ENCODE results near the gene TYRO3.

TYRO3 gene

GRCh38 chr15:41558400-41559238 lies at the start of gene TYRO3:
TYRO3 (plus strand) TSS chr15:41559212; CDS start chr15:41559258, 46 bp downstream.
- peak; percentile 6 for DNase-seq

GRCh38 chr15:41510728-41511127 lies 48.3 kb upstream of the TYRO3 start:
- no peak for DNase-seq

GRCh38 chr15:41511331-41511898 lies 47.6 kb upstream of the TYRO3 start:
- DNase-seq: no peak

GRCh38 chr15:41511899-41512369 lies 47.1 kb upstream of the TYRO3 start:
- DNase-seq: no peak

GRCh38 chr15:41512512-41512939 lies 46.5 kb upstream of the TYRO3 start:
- no peak for DNase-seq

GRCh38 chr15:41512940-41513505 lies 46.0 kb upstream of the TYRO3 start:
- no peak for DNase-seq

GRCh38 chr15:41513506-41514227 lies 45.3 kb upstream of the TYRO3 start, which contains the start of gene LTK:
LTK (minus strand) TSS chr15:41513827; CDS start chr15:41513709, 118 bp downstream.
- DNase-seq: no peak

GRCh38 chr15:41517895-41518449 lies 41.0 kb upstream of the TYRO3 start:
- no peak for DNase-seq

GRCh38 chr15:41520636-41521035 lies 38.4 kb upstream of the TYRO3 start:
- DNase-seq: no peak

- DNase-seq: no peak
Observed at GRCh38 chr15:41521614-41522013, 37.4 kb upstream of the TYRO3 start.

- no peak for DNase-seq
Observed at GRCh38 chr15:41523097-41523496, 35.9 kb upstream of the TYRO3 start.

- DNase-seq: no peak
Observed at GRCh38 chr15:41530363-41530956, 28.6 kb upstream of the TYRO3 start.

GRCh38 chr15:41535544-41535943 lies 23.5 kb upstream of the TYRO3 start:
- DNase-seq: no peak

- DNase-seq: no peak
Observed at GRCh38 chr15:41536866-41537265, 22.1 kb upstream of the TYRO3 start.

- no peak for DNase-seq
Observed at GRCh38 chr15:41543521-41543870, 15.5 kb upstream of the TYRO3 start.

- no peak for DNase-seq
Observed at GRCh38 chr15:41544650-41545015, 14.4 kb upstream of the TYRO3 start.

GRCh38 chr15:41545218-41545617 lies 13.8 kb upstream of the TYRO3 start:
- no peak for DNase-seq

- no peak for DNase-seq
Observed at GRCh38 chr15:41546851-41547786, 11.9 kb upstream of the TYRO3 start.

GRCh38 chr15:41550066-41550775 lies 8.8 kb upstream of the TYRO3 start:
- DNase-seq: no peak

GRCh38 chr15:41553731-41554130 lies 5.3 kb upstream of the TYRO3 start:
- no peak for DNase-seq

- DNase-seq: no peak
Observed at GRCh38 chr15:41554343-41554742, 4.7 kb upstream of the TYRO3 start.

All from NCI-H446 treated with DMSO at 0.1 percent for 48 hours (cell line).